HG02884 (cell line): ENCODE measurements around the gene OPTN.
"Not testable (repeated sequence)": the region's sequence is repeated elsewhere in the genome, so short reads cannot be mapped to it uniquely, and the experiment has no call there.

Experiments
- ATAC-seq: cut with Tn5 transposase; IDR thresholded peaks from one replicate; pipeline ENCODE4 v1.9.1; 2021; ENCODE audit warnings: mild to moderate bottlenecking, moderate library complexity; ENCODE audit not compliant: unreplicated experiment

Gene OPTN

DNA sequence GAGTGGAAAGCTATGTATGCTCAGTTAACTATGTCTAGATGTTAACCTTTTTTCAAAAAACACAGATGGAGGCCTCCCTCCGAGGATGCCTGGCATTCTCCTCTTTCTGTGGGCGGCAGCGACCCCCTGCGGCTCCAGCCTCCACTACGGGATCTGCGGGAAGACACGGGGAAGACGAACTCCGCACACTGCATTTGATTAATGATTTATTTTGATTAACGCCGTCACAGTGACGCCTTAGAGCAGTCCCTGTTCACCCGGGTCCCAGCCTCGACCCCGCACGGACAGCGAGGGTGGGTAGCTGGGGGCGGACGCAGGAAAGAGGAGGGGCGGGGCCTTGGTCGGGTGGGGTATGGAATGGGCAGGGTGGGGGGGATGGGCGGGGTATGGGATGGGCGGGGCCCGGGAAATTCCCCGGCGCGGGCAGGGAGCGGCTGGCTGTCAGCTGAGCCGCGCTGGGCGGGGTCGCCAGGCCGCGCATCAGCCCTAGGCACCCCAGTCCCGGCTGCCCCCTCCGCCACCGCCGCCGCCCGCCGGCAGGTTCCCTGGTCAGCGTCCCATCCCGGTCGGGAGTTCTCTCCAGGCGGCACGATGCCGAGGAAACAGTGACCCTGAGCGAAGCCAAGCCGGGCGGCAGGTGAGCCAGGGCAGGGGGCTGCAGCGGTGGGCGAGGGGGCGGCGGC is at the start of gene OPTN:
Gene OPTN (plus strand): TSS at position 498 of the 683 bp plus-strand sequence. CDS start 8,960 bp downstream, outside the sequence.
- ATAC-seq = peak; percentile 51

DNA sequence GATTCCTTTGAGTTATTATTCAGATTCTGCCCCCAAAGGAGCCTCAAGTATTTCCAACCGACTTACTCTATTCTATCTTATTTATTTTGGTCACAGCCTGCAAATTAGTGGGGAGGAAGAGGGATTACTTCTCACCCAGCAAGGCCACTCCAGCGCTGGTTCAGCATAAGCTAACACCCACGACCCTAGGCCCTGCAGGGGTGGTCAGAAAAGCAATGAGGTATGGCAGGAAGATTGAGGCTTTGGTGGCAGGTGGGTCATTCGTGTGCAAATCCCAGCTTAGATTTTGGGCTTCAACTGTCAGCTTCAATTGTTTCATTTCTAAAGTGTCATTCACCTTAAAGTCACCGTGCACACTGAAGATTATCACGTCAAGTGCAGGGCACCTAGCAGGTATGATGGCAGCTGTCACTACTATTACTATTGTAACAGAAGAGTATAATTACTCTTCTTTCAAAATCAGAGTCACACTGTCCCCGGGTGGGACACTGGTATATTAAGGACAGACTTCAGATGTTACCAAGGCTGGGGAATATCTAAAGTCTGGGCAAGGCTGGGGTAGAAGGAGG is 48.8 kb upstream of the OPTN start:
- no peak for ATAC-seq

DNA sequence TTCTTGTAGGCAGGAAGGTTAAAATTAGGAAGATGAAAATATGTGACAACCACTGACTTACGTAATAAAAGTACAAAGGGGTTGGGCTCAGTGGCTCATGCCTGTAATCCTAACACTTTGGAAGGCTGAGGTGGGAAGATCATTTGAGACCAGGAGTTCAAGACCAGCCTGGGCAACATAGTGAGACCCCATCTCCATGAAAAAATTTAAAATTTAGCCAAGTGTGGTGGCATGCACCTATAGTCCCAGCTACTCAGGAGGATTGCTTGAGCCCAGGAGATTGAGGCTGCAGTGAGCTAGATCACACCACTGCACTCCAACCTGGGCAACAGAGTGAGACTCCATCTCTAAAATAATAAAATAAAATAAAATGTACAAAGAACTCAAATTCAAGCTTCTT is 46.8 kb upstream of the OPTN start:
- ATAC-seq = not testable (repeated sequence)

DNA sequence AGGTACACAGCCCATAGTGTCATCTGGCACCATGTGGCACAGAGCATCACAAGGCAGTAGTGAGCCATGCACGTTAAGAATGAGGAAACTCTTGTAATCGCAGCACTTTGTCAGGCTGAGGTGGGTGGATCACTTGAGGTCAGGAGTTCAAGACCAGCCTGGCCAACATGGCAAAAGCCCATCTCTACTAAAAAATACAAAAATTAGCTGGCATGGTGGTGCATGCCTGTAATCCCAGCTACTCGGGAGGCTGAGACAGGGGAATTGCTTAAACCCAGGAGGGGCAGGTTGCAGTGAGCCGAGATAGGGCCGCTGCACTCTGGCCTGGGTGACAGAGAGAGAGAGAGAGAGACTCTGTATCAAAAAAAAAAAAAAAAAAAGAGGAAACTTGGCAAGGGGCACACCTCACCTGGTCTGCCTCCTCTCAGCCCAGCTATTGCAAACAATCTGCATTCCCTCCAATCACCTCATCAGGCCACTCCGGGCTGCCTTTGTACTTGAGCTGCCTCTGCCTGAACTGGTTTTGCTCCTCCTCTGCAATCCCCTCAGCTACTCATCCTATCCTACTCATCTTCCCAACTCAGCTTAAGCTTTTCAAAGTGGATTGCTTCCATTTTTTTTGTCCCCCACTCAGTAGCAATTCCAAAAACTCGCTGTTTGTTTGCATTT is 46.0 kb upstream of the OPTN start:
- ATAC-seq = no peak

DNA sequence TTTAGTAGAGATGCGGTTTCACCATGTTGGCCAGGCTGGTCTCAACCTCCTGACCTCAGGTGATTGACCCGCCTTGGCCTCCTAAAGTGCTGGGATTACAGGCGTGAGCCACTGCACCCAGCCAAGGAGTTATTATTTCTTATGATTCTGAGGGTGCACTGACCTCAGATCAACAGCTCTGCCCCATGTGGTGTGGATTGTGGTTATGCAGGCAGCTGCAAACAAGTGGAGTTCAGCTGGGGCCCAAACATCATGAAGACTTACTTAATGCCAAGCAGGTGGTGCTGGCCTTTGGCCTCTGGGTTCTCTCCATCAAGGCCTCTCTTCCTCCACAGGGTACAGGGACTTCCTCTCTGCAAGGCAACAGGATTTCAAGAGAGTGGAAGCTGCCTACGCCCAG is 45.1 kb upstream of the OPTN start:
- no peak for ATAC-seq

DNA sequence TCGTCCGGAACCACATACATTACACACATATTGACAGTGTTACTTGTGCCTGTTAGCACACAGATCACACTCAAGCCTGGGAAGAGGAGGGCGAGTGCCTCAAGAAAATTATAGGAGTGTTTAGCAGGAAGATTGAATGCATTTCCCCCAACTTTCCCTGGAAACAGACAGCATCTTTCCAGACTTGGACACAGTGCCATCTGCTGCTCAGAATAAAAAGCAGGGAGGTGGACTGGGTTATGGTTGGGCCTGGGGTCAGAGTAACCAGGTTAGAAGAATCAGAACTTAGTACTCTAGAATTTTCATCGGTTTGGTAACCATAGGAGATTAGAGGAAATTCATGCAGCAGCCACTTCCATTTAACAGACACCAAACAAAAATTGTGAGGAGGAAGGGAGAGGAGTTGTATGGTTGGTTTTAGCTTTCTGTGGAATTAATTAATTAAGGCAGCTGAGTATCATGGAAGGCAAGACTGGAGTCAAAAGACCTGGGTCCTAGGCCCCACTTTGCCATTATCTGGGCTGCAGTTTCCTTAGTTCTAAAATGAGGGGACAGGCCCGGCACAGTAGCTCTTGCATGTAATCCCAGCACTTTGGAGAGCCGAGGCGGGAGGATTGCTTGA is 43.4 kb upstream of the OPTN start:
- no peak for ATAC-seq

DNA sequence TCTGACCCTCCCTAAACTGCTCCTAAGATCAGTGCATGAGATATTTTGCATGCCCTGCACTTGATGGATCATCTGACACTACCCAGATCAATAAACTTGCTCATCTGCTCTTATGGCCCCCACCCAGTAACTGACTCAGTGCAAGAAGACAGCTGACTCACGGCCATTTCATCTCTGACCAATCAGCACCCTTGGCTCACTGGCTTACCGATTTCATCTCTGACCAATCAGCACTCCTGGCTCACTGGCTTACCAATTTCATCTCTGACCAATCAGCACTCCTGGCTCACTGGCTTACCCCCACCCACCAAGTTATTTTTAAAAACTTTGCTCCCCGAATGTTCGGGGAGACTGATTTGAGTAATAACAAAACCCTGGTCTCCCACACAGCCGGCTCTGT is 37.2 kb upstream of the OPTN start:
- no peak for ATAC-seq

DNA sequence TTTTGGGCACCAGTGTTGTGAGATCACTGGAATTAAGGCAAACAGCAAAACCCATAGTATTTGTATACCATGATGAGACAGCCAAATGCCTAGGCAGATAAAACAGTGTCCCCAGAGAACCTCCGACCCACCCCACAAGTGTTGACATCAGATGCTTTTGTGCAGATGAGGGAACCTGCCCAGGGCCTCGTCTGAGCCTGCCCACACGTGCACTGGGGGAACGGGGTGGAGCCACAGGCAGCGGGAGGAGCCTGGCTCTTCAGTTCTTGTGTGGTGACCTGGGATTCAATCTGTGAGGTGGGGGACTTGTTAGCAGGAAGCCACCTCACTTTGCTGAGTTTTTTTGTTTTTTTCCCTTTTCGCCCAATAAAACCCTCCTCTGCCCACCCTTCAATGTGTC is 33.4 kb upstream of the OPTN start:
- ATAC-seq = no peak

DNA sequence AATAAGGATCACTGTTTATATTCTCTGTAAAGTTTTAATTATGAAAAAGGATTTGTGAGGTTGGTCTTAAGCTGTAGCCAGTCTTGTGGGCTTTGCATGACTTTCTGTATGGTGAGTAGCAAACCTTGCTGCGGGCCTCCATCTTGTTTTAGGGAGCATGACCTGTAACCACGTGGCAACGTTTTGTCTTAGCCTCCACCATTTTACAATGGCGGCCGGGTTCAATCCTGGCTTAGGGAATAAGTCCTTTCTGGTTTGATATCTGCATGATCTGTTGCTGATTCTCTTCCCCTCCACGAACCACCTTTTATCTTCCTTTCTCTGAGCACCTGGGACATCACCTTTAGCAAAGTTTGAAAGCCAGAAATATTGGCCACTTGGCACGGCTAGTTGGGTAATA is 32.5 kb upstream of the OPTN start:
- ATAC-seq = no peak

DNA sequence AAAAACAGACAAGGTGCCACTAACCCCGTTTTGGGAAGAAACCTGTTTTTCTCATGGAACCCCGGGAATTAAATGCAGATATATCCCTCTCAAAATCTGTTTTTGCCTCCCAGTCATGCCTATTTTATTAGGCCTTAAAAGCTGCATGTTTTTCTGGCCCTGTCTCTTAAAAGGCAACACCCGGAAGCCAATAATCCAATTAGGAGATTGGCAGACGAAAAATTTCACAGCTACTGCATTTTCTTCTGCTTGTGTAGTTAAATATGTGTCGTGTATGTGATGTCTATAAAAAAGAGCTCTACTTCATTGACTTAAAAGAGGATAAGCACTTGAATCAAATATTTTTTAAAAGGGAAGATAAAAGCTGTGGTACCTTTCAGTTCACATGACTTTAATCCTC is 31.9 kb upstream of the OPTN start:
- ATAC-seq = no peak

DNA sequence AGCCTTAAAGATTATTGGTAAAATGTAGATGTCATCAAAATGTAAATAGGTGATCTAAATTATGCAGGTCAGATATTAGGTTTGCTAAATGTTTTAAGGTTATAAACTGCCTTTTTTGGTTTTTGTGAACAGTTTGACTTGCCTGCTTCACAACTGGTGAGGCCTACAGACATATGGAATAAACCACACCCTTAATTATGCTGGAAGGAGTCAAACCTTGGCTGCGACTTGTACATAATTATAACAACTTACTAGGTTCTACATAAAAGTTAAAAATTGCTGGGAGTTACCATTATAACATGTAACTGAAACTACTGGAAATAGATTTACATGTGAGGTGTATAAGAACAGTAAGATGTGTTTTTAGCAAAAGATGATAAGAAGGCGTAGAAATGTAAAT is 31.5 kb upstream of the OPTN start:
- no peak for ATAC-seq

DNA sequence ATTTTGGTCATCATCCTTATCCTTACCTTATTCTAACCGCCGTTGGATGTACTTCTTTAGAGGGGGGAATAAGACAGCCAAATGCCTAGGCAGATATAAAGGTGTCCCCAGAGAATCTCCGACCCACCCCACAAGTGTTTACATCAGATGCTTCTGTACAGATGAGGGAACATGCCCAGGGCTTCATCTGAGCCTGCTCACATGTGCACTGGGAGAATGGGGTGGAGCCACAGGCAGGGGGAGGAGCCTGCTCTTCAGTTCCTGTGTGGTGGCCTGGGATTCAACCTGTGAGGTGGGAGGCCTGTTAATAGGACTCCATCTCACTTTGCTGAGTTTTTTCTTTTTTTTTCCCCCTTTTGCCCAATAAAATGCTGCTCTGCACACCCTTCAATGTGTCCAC is 27.6 kb upstream of the OPTN start:
- ATAC-seq = no peak

DNA sequence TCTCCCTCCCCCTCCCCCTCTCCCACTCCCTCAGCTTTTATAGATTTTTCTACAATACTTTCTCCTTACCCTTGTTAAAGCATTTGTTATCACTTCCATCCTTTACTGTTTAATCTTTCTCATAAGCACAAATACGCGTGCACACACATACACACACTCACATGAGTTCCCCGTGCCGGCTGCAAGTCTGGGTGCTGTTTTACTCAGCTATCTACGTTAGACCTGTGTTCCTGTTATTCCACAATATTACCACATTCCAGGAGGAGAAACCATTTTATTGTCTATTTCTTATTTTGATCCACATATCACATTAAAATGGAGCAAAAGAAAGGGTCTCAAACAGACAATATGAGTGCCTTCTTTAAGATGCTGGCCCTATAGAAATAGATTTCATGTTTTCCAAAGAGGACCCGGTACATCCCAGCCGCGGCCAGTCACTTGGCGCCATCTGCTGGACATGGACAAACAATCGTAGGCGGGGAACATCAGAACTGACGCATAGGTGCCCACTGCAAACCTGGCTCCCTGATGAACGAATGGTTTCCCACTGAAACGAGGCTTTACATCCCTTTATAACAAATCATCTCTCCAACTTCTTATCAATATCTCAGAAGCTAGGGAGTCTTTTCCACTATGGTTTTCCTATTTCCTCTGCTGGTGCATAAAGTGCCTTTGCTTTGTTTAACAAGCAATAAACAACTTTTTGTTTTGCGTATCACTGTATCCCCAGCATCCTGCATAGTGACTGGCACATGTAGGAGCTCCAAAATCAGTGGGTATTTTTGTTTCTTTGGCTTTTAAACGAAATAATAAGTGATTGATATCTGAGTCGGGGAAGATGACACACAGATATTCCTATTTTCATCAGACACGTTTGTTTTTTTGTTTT is 25.2 kb upstream of the OPTN start:
- ATAC-seq = no peak

DNA sequence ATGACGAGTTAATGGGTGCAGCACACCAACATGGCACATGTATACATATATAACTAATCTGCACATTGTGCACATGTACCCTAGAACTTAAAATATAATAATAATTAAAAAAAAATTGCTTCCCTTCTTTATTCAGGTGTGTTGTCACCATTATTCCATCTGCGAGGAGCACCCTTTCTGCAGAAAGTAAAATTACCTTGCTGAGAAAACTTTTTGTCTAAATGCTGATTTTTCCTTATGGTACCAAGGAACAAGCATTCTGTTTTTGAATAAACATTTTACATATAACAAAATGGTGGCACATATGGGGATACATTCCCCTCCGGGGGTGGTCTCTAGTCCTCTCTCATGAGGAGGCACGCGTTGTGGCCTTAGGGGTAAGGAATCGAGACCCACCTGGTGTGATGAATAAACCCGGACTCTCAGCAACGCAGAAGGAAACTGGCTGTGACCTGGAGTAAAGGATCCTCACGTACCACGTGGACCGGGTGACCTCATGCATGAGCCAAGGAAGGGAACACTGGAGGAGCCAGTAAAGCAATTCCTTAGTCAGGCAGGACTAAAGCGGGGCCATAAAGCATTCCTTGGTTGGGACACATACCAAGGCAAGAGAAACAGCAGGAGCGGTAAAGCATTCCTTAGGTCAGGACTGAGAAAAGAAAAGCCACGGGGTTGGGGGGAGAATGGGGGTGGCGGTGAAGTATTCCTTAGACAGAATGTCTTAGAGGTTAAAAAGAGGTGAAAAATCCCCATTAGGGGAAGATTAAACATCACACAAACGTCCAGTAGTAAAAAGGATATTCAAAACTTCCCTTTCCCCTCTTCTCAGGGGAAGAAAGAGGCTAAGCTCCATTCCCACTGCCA is 20.8 kb upstream of the OPTN start:
- no peak for ATAC-seq

DNA sequence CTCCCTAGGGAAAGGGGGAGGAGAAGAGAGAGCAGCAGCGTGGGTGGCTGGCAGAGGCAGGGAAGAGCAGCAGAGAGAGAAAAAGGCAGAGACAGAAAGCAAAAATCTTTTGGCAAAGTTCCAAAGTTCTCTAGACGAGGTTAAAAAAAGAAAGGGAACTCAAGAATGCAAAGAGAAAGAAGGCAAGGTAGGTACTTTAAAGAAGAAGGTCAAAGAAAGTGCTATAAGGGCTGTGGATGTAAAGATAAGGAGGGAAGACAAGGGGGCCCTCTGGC is 20.2 kb upstream of the OPTN start:
- ATAC-seq = no peak

DNA sequence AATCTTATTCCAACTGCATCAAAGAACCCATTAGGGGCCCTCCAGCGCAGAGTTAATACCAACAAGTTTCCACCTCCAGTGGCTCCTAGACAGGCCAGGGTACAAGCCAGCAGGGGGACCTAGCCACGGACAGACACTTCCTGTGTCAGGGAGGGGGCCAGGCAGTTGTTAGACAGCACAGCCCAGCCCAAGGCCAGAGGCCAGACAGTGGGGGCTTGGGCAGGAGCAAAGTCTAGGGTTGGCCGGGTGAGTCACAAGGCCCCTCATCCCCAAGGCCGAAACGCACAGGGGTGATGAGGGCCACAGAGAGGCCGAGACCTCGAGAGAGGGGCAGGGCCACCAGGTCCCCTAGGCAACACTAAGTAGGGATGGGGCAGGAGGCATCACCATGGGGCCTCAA is 19.3 kb upstream of the OPTN start:
- ATAC-seq = no peak

DNA sequence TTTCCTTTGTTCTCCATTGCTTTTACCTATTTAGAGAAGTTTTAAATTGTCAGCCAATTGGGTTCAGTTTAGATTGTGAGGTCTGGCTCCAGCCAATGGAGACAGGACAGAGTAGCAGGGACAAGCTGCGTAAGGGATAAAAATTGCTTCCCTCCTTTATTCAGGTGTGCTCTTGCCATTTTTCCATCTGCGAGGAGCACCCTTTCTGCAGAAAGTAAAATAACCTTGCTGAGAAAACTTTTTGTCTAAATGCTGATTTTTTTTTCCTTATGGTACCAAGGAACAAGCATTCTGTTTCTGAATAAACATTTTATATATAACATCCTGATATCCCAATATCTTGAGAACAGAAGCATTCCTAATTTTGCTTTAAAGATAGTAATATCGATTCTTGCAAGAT is 16.3 kb upstream of the OPTN start:
- ATAC-seq = not testable (repeated sequence)

DNA sequence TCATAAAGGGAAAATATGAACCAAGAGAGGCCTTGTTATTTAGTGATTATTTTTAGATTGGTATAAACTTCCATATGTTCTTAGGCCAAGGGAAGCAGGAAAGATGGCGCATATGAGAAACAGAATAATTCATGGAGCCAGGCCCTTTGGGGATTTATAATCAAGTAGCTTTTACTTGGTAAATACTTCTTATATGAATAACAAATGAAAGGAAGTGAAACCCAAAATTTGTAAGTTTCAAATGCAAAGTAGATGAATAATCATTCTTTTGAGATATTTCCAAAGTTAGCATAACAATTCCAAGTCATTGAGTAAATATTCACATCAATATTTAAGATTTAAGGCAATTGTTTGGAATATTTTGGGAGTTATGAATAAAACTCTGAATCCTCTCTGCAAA is 13.9 kb upstream of the OPTN start:
- ATAC-seq = no peak

DNA sequence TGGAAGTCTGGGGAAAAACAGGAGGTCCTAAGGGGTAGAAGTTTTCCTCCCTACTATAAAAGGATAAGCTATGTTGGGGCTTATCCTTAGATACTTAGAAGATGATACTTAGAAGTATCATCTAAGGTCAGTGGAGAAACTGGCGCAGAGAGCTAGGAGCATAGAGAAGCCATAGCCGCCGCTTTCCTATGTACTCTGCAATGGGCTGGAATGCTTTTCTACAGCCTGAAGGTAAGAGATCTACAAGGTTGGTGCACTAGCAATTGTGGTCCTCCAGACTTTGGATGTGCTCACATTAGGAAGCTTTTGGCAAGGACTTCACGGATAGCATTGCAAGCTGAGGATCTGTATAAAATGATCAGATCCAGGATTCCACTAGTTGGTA is 12.4 kb upstream of the OPTN start:
- ATAC-seq = no peak

DNA sequence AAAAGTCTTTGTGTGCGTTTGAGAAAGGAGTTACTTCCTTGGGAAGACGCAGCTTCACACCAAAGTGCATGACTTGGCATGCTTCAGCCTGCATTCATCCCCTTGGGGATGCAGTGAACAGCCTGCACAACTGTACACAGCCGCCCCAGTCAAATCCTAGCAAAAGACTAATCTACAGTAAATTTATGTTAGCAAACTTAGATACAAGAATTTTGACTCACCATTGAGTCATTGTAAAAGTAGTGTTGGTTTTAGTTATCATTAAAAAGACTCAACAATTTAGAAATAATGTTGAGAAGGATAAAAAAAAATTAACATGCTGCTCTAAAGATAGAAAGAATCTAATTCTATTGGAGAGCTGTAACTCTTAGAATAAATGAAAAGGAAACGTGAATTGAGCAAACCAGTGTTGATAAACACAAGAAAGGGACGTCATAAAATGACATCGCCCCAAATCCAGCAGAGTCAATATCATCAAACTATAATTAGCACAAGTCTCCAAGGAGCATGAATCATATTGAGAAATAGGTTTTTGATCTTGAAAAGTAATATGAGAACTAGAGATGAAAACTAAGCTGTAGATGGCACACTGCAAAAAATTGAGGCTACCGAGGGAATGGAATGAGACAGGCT is 11.9 kb upstream of the OPTN start:
- ATAC-seq = no peak
